Neuronal stem cell (in vitro differentiated cells): ENCODE results near the gene CDC42BPA.

Source experiments
- DNase-seq: peaks from one replicate; pipeline ENCODE4 v3.0.0-alpha.2; 2013; ENCODE audit warnings: low spot score
- H2AFZ ChIP-seq: one replicate; pipeline ENCODE4 v1.6.1; 2013; ENCODE audit warnings: mild to moderate bottlenecking, low read length, inconsistent platforms
- H2AK5ac ChIP-seq: 2 replicates; pipeline ENCODE4 v1.6.1; 2013; ENCODE audit warnings: low read depth, mild to moderate bottlenecking, inconsistent platforms, low read length, moderate library complexity, mixed read lengths
- H2BK120ac ChIP-seq: 2 replicates; pipeline ENCODE4 v1.6.1; 2013; ENCODE audit warnings: low read depth, mild to moderate bottlenecking, inconsistent platforms, low read length, moderate library complexity, mixed read lengths
- H2BK12ac ChIP-seq: one replicate; pipeline ENCODE4 v1.6.1; 2013; ENCODE audit warnings: low read length, inconsistent platforms
- H2BK15ac ChIP-seq: 2 replicates; pipeline ENCODE4 v1.6.1; 2013; ENCODE audit warnings: mild to moderate bottlenecking, low read length, inconsistent platforms, mixed read lengths
- H2BK5ac ChIP-seq: one replicate; pipeline ENCODE4 v1.6.1; 2013; ENCODE audit warnings: inconsistent platforms, mild to moderate bottlenecking, low read length, moderate library complexity
- H3K14ac ChIP-seq: one replicate; pipeline ENCODE4 v1.6.1; 2013; ENCODE audit warnings: low read length, inconsistent platforms
- H3K18ac ChIP-seq: 2 replicates; pipeline ENCODE4 v1.6.1; 2013; ENCODE audit warnings: low read length, inconsistent platforms
- H3K23ac ChIP-seq: 2 replicates; pipeline ENCODE4 v1.6.1; 2013; ENCODE audit warnings: low read depth, mild to moderate bottlenecking, mixed read lengths, low read length, inconsistent platforms; ENCODE audit not compliant: poor library complexity
- H3K27ac ChIP-seq: replicated peaks from 3 replicates; pipeline ENCODE4 v1.5.1; 2013; ENCODE audit warnings: low read length, inconsistent platforms
- H3K27me3 ChIP-seq, 3 experiments: 2 replicates each; pipeline ENCODE4 v1.6.1; 2013; ENCODE audit warnings: low read length in 3 of 3, mild to moderate bottlenecking in 2 of 3, inconsistent platforms in 1 of 3, low read depth in 1 of 3, mixed read lengths in 1 of 3, moderate library complexity in 1 of 3; ENCODE audit not compliant: control insufficient read depth in 3 of 3, insufficient read depth in 3 of 3
- H3K36me3 ChIP-seq, 2 donors: replicated peaks in 1 of 2; 2 replicates each; pipeline ENCODE4 v1.6.1; 2013; ENCODE audit warnings: low read length in 2 of 2; ENCODE audit not compliant: control insufficient read depth in 2 of 2, insufficient read depth in 2 of 2
- H3K4ac ChIP-seq: 2 replicates; pipeline ENCODE4 v1.6.1; 2013; ENCODE audit warnings: inconsistent platforms, mild to moderate bottlenecking, low read length, moderate library complexity
- H3K4me1 ChIP-seq, 2 donors: 1 replicate in 1 of 2; 2 replicates in 1 of 2; pipeline ENCODE4 v1.6.1; 2013; ENCODE audit warnings: low read length in 2 of 2, low read depth in 1 of 2; ENCODE audit not compliant: control insufficient read depth in 2 of 2, insufficient read depth in 1 of 2
- H3K4me2 ChIP-seq: one replicate; pipeline ENCODE4 v1.6.1; 2013; ENCODE audit warnings: mild to moderate bottlenecking, low read length, inconsistent platforms; ENCODE audit not compliant: insufficient read depth, poor library complexity, severe bottlenecking
- H3K4me3 ChIP-seq, 2 donors: 2 replicates each; pipeline ENCODE4 v1.5.1; 2013; ENCODE audit warnings: low read length in 2 of 2, mild to moderate bottlenecking in 2 of 2, inconsistent platforms in 1 of 2, moderate library complexity in 1 of 2
- H3K79me1 ChIP-seq: one replicate; pipeline ENCODE4 v1.6.1; 2013; ENCODE audit warnings: low read depth, mild to moderate bottlenecking, inconsistent platforms, low read length, moderate library complexity
- H3K9ac ChIP-seq: one replicate; pipeline ENCODE4 v1.6.1; 2013; ENCODE audit warnings: mild to moderate bottlenecking, low read depth, low read length, inconsistent platforms; ENCODE audit not compliant: poor library complexity
- H3K9me3 ChIP-seq, 2 donors: replicated peaks in 1 of 2; 2 replicates each; pipeline versions ENCODE3 to v1.6.1; 2013; ENCODE audit warnings: low read length in 2 of 2, mild to moderate bottlenecking in 2 of 2, inconsistent platforms in 1 of 2, low read depth in 1 of 2, mixed read lengths in 1 of 2, moderate library complexity in 1 of 2; ENCODE audit not compliant: control insufficient read depth in 2 of 2, insufficient read depth in 1 of 2
- H4K8ac ChIP-seq: one replicate; pipeline ENCODE4 v1.6.1; 2013; ENCODE audit warnings: low read depth, mild to moderate bottlenecking, inconsistent platforms, low read length, moderate library complexity
- H4K91ac ChIP-seq: one replicate; pipeline ENCODE4 v1.6.1; 2013; ENCODE audit warnings: low read length, low read depth, mild to moderate bottlenecking, inconsistent platforms; ENCODE audit not compliant: poor library complexity
- WGBS, 2 donors: extraction: QIAGEN DNeasy Blood & Tissue Kit; methylation state at CpG; one replicate each; pipeline ENCODE4 v1.1.7; 2013; ENCODE audit warnings: missing lambda C conversion rate in 2 of 2, mixed read lengths in 1 of 2; ENCODE audit not compliant: insufficient read length in 2 of 2, insufficient replicate concordance in 1 of 2; ENCODE audit errors: extremely low coverage in 2 of 2; 5-methylcytosine and 5-hydroxymethylcytosine counted together

The CDC42BPA gene

DNA sequence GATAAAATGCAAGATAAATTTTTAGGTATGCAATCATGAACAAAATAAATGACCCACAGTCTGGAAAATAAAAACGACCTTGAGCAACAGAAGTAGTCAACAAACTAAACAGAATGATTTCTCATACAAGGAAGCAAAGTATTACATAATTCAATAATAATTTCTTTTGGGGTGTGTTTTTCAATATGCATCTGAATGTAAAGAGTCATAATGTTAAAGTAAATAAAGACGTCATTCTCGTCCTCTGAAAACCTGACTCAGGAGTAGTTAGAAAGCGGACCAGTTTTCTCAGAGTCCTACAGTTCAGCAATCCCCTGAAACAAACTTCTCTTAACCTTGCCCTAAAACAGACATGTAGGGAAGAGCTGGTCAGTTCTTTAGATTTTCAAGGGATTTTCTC is 18.6 kb downstream of the CDC42BPA start:
- H3K18ac ChIP-seq, result no peak overlapping the region
- no peak overlapping the region for H2BK120ac ChIP-seq
- peaks cover 0 to 7% of the 10 kb centered on the region in 2 donors for H3K4me1 ChIP-seq
- peaks cover 0 to 4% of the 10 kb centered on the region in 2 donors for H3K9me3 ChIP-seq
- no CpG with 5 or more reads among the region's 4 CpGs for WGBS, 2 donors
- H2BK12ac ChIP-seq, result no peak overlapping the region
- H3K9ac ChIP-seq, result no peak overlapping the region
- H3K14ac ChIP-seq, result no peak overlapping the region
- no peak for DNase-seq
- H3K4ac ChIP-seq, result no peak overlapping the region
- H2BK15ac ChIP-seq, result no peak overlapping the region
- no peak overlapping the region for H3K4me3 ChIP-seq
- no peak overlapping the region for H3K27ac ChIP-seq
- no peak overlapping the region for H4K8ac ChIP-seq
- no peak overlapping the region for H2AFZ ChIP-seq
- no peak overlapping the region for H2AK5ac ChIP-seq
- H3K4me2 ChIP-seq, result no peak overlapping the region
- H3K23ac ChIP-seq, result no peak overlapping the region
- no peaks in the 10 kb centered on the region for H3K79me1 ChIP-seq
- no peaks in the 10 kb centered on the region for H3K27me3 ChIP-seq
- no peak overlapping the region for H2BK5ac ChIP-seq
- no peaks in the 10 kb centered on the region for H3K36me3 ChIP-seq
- H4K91ac ChIP-seq, result no peak overlapping the region

DNA sequence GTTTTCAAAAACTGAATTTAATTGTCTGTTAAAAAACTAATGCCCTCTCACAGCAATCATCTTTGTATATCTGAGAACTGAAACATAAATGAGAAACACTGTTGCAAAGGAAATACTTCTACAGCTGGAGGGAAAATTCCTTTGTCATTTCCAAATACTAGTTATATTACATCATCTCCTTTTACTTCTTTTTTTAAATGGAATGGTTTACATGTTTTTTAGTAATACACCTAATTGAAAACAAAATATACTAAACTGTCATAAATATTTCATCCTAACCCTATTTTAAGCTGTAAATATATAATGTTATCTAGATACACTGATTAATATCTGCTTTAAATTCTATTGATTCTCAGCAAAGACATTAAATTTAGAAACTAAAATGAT is 19.1 kb downstream of the CDC42BPA start:
- Histone ChIP-seq H3K27me3 (no peaks in the 10 kb centered on the region), H3K36me3 (no peaks in the 10 kb centered on the region), H3K9ac (no peak overlapping the region), H3K4me1 (peaks cover 0 to 7% of the 10 kb centered on the region in 2 donors), H4K91ac (no peak overlapping the region), H3K18ac (no peak overlapping the region), H3K4ac (no peak overlapping the region), H3K4me2 (no peak overlapping the region), H3K23ac (no peak overlapping the region), H2BK120ac (no peak overlapping the region), H3K27ac (no peak overlapping the region), H2BK5ac (no peak overlapping the region), H3K9me3 (peaks cover 0 to 4% of the 10 kb centered on the region in 2 donors), H3K14ac (no peak overlapping the region), H2BK12ac (no peak overlapping the region), H2AFZ (no peak overlapping the region), H2BK15ac (no peak overlapping the region), H3K4me3 (no peak overlapping the region), H4K8ac (no peak overlapping the region), H3K79me1 (no peaks in the 10 kb centered on the region), H2AK5ac (no peak overlapping the region)
- no peak for DNase-seq

DNA sequence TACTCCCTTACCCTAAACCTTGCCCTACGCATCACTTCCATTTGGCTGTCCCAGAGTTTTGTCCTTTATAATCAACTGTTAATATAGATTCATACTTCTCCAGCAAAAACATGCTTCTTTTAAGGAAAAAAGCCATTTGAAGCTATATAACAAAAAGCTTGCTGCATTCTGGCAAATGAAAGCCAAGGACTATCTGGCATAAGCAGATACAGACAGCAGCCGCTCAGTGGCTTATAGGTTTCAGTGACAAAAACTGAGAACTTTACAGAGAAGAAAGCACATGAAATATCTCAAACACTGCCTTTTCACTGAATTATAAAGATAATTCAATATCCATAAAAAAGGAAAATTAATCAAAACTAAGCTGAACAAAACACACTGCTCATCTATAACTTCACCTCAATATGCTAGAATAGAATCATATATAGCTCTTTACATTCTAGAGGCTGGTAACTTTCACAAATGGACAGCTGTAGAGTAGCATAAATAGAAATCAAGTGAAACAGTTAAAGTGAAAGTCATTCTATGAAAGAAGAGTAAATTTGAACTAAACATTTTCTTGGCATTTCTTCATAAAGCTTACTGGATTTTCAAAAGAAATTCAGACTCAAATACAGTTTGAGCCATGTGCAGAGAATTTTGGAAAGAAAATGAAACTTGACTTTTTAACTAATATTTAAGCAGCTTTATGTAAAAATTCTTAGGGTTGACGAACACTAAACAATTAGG is 19.6 kb downstream of the CDC42BPA start:
- Histone ChIP-seq H2BK120ac (no peak overlapping the region), H2AFZ (no peak overlapping the region), H3K27ac (no peak overlapping the region), H2BK12ac (no peak overlapping the region), H3K79me1 (no peaks in the 10 kb centered on the region), H2BK15ac (no peak overlapping the region), H3K4me3 (no peak overlapping the region), H3K4ac (no peak overlapping the region), H4K8ac (no peak overlapping the region), H3K23ac (no peak overlapping the region), H2AK5ac (no peak overlapping the region), H3K9ac (no peak overlapping the region), H3K4me2 (no peak overlapping the region), H3K9me3 (peaks cover 0 to 4% of the 10 kb centered on the region in 2 donors), H4K91ac (no peak overlapping the region), H3K14ac (no peak overlapping the region), H3K36me3 (no peaks in the 10 kb centered on the region), H3K27me3 (no peaks in the 10 kb centered on the region), H3K18ac (no peak overlapping the region), H3K4me1 (peaks cover 0 to 7% of the 10 kb centered on the region in 2 donors), H2BK5ac (no peak overlapping the region)
- DNase-seq, result no peak
- no CpG with 5 or more reads among the region's 3 CpGs for WGBS, 2 donors

DNA sequence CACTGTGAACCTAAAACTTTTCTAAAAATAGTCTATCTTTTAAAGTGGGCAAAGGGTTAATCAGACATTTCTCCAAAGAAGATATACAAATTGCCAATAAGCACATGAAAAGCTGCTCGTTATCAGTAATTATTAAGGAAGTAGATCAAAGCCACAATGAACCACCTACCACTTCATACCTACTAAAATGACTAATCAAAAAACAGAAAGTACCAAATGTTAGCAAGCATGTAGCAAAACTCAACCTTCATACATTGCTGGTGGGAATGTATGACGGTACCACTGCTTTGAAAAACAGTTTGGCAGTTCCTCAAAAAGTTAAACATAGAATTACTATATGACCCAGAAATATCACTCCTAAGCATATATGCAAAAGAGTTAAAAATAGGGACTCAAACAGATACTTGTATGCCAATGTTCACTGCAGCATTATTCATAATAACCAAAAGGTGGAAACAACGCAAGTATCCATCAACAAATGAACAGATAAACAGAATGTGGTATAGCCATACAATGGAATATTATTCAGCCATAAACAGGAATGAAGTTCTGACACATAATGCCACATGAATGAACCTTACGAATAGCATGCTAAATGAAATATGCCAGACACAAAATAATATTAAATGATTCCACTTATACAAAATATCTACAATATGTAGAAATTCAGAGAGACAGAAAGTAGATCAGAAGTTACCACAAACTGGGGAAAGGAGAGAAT is 21.1 kb downstream of the CDC42BPA start:
- Histone ChIP-seq H2AFZ (no peak overlapping the region), H3K4me2 (no peak overlapping the region), H3K4me3 (no peak overlapping the region), H3K36me3 (no peaks in the 10 kb centered on the region), H3K27ac (no peak overlapping the region), H2BK120ac (no peak overlapping the region), H3K79me1 (no peaks in the 10 kb centered on the region), H2BK12ac (no peak overlapping the region), H3K4ac (no peak overlapping the region), H3K9ac (no peak overlapping the region), H2BK15ac (no peak overlapping the region), H2BK5ac (no peak overlapping the region), H3K4me1 (peaks cover 0 to 7% of the 10 kb centered on the region in 2 donors), H4K91ac (no peak overlapping the region), H3K9me3 (peaks cover 0 to 4% of the 10 kb centered on the region in 2 donors), H3K27me3 (no peaks in the 10 kb centered on the region), H3K18ac (no peak overlapping the region), H2AK5ac (no peak overlapping the region), H3K23ac (no peak overlapping the region), H3K14ac (no peak overlapping the region), H4K8ac (no peak overlapping the region)
- WGBS, 2 donors, result no CpG with 5 or more reads among the region's 4 CpGs
- DNase-seq, result no peak
